Cardiac muscle cell (in vitro differentiated cells and primary cell): Measurements from ENCODE around the gene THAP5. TPM values are rescaled to one million over a fixed set of nuclear protein-coding genes. Genes with fewer than 3 reads are reported as not detected.
A peak's percentile ranks its signal among the peaks of the same experiment; 100 is the strongest.

Source experiments
- DNase-seq, 2 donors: peaks; one replicate each; pipeline versions ENCODE4 v3.0.0 to v3.0.0-alpha.2; 2010 to 2017; ENCODE audit warnings: low read depth in 1 of 2, low spot score in 1 of 2
- H3K27ac ChIP-seq: fragments of 200-600 bp; sonication (generic); 2 replicates; pipeline ENCODE4 v1.5.1; 2016
- H3K27me3 ChIP-seq: fragments of 200-600 bp; sonication (generic); 2 replicates; pipeline ENCODE4 v1.6.0; 2016; ENCODE audit warnings: control low read depth
- H3K36me3 ChIP-seq: fragments of 200-600 bp; sonication (generic); 2 replicates; pipeline ENCODE4 v1.5.1; 2016; ENCODE audit warnings: control low read depth
- H3K4me1 ChIP-seq: fragments of 200-600 bp; sonication (generic); 2 replicates; pipeline ENCODE4 v1.8.1; 2017; ENCODE audit warnings: low read depth, mild to moderate bottlenecking, mixed run types
- H3K4me3 ChIP-seq: fragments of 200-600 bp; sonication (generic); 2 replicates; pipeline ENCODE4 v1.5.1; 2016; ENCODE audit warnings: mild to moderate bottlenecking
- H3K9me3 ChIP-seq: fragments of 200-600 bp; sonication (generic); 2 replicates; pipeline ENCODE4 v1.5.1; 2017; ENCODE audit warnings: low read depth, mild to moderate bottlenecking, control low read depth
- polyA plus RNA-seq: library from polyadenylated mRNA; unstranded; fragments of >200 nt; fragmentation: Nextera tagmentation; extraction: Ambion mirVana; gene quantifications from 2 replicates; pipeline ENCODE4 v1.2.1, GENCODE V29; 2016
- total RNA-seq: library from RNA; depleted of rRNA; stranded (reverse); fragments of >200 nt; gene quantifications from 2 replicates; pipeline ENCODE4 v1.2.3, GENCODE V29; 2016
- TF ChIP-seq, protein P1 (sequence below): IDR thresholded peaks from 2 replicates; pipeline ENCODE4 v1.5.1; 2012; ENCODE audit warnings: low read depth, mild to moderate bottlenecking, low read length

The THAP5 gene
- total and polyA plus RNA-seq, 2 experiments from 2014 or later: 20.2 to 24.1 TPM

DNA sequence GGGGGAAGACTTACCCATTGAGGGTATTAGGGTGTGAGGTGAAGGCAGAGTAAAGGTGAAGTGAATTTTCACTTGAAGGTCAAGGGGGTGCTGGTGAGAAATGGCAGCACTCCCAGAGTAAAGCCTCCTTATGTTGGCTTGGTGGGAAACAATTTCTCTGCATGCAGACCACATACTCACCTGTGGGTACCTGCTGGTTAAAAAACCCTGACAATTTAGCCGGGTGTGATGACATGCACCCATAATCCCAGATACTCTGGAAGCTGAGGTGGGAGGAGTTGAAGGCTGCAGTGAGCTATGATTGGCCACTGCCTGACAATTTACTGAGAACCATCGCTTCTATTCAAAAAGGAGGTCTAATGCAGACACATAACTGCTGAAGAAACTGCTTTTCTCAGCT lies 5.7 kb upstream of the THAP5 start:
- no peaks in the 10 kb centered on the region for H3K27me3 ChIP-seq
- peaks cover 15% of the 10 kb centered on the region for H3K4me1 ChIP-seq
- DNase-seq: no peak
- TF ChIP-seq, protein P1, sequence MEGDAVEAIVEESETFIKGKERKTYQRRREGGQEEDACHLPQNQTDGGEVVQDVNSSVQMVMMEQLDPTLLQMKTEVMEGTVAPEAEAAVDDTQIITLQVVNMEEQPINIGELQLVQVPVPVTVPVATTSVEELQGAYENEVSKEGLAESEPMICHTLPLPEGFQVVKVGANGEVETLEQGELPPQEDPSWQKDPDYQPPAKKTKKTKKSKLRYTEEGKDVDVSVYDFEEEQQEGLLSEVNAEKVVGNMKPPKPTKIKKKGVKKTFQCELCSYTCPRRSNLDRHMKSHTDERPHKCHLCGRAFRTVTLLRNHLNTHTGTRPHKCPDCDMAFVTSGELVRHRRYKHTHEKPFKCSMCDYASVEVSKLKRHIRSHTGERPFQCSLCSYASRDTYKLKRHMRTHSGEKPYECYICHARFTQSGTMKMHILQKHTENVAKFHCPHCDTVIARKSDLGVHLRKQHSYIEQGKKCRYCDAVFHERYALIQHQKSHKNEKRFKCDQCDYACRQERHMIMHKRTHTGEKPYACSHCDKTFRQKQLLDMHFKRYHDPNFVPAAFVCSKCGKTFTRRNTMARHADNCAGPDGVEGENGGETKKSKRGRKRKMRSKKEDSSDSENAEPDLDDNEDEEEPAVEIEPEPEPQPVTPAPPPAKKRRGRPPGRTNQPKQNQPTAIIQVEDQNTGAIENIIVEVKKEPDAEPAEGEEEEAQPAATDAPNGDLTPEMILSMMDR: no peak
- H3K9me3 ChIP-seq: no peaks in the 10 kb centered on the region
- no peak overlapping the region for H3K27ac ChIP-seq
- no peak overlapping the region for H3K4me3 ChIP-seq
- peaks cover 28% of the 10 kb centered on the region for H3K36me3 ChIP-seq

DNA sequence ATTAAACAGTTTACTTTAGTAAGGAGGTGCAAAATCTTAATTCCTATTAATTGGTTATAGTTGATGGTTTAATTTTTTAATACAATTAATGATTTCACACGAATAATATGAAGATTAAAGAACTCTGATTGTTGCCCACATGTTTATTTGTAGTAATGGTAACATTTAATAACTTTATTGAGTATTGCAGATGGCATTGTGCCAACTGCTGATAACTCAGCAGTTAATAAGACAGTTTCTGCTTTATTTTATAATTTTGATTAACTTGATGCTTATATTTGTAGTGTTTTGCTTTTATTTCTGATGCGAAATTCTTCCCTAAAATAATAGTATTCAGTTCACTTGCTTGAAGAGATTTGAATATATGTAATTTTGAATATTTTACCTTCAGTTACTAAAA lies 3.0 kb upstream of the THAP5 start:
- Histone ChIP-seq H3K36me3 (peaks cover 28% of the 10 kb centered on the region), H3K27ac (no peak overlapping the region), H3K27me3 (no peaks in the 10 kb centered on the region), H3K4me1 (peaks cover 26% of the 10 kb centered on the region), H3K4me3 (no peak overlapping the region), H3K9me3 (no peaks in the 10 kb centered on the region)
- TF ChIP-seq, protein P1: no peak
- no peak for DNase-seq

DNA sequence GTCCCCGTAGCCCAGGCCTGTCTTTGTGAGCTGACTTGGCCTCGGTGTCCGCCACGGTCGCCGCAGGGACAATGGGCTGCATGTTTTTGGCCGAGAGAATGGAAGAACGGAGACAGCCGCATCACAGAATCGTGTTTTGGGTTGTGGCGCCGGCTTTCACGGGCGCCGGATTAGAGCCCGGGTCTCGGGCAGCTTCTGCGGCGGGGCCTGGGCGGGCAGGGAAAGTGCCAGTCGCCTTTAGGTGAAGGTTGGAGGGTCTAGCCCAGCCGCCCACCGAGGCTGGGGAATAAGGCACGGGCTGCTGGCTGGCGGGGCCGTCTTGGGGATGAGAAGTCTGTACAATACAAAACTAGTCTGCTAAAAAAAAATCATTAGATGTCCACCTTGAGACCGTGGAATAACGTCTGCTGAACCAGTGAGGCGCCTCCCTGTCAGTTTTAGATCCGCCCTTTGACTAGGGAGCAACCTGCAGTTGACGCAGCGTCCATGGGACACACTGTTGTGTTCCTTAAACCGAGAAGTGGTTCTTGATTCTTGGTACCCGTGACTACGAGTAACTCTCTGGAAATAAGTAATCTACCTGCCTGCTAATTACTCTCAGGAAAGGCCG lies 745 bp upstream of the THAP5 start:
- H3K27me3 ChIP-seq: no peaks in the 10 kb centered on the region
- peak; percentile 47 to 57 for DNase-seq
- H3K4me1 ChIP-seq: peaks cover 29% of the 10 kb centered on the region
- peak overlapping the region; percentile 98 for H3K27ac ChIP-seq
- peak overlapping the region; percentile 78 for H3K4me3 ChIP-seq
- no peaks in the 10 kb centered on the region for H3K9me3 ChIP-seq
- TF ChIP-seq, protein P1: no peak
- H3K36me3 ChIP-seq: peaks cover 26% of the 10 kb centered on the region

GRCh38 chr7:108568801-108569380 lies 615 bp downstream of the THAP5 start:
- Histone ChIP-seq H3K27ac (peak overlapping the region; percentile 93), H3K4me1 (peaks cover 29% of the 10 kb centered on the region), H3K36me3 (peaks cover 23% of the 10 kb centered on the region), H3K27me3 (no peaks in the 10 kb centered on the region), H3K9me3 (no peaks in the 10 kb centered on the region), H3K4me3 (peak overlapping the region; percentile 78)
- no peak for DNase-seq
- TF ChIP-seq, protein P1: no peak

DNA sequence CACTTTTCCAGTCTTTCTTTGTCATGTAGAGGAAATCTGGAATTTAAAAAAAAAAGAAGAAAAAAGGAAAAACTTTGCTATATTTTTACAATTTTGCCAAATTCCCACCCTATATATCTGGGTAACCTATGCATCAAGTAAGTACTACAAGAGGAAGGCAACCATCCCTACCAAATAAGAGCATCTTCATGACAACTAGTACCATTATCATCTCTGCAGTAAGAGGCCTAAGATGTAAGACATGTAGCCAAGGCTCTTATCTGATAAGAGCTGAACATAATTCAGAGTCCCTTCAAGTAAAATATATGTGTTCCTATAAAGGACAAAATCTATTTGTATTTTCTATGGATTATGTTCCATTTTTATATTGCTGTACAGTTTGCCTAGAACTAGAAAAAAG lies 3.5 kb downstream of the THAP5 start:
- no peak for DNase-seq
- H3K4me1 ChIP-seq: peaks cover 15% of the 10 kb centered on the region
- H3K27me3 ChIP-seq: no peaks in the 10 kb centered on the region
- no peak overlapping the region for H3K4me3 ChIP-seq
- H3K27ac ChIP-seq: no peak overlapping the region
- H3K36me3 ChIP-seq: peaks cover 5% of the 10 kb centered on the region
- H3K9me3 ChIP-seq: no peaks in the 10 kb centered on the region
- TF ChIP-seq, protein P1: no peak
